Tibial nerve (tissue), 4 donors: Measurements from ENCODE around the gene CD320.

Experiments used
- EP300 ChIP-seq, 2 donors: sonication (generic); formaldehyde crosslinking; IDR thresholded peaks; one replicate each; pipeline ENCODE4 v1.6.1; 2017; ENCODE audit warnings: antibody characterized with exemption in 2 of 2, mild to moderate bottlenecking in 1 of 2
- POLR2A ChIP-seq, 2 donors: fragments of 450-650 bp; IDR thresholded peaks; one replicate each; pipeline ENCODE4 v1.6.1; 2017; ENCODE audit warnings: antibody characterized with exemption in 2 of 2, mild to moderate bottlenecking in 2 of 2, moderate library complexity in 2 of 2
- TF ChIP-seq, protein P1 (sequence below), 5 experiments: fragments of 200-600 bp in 3 of 5; fragments of 450-650 bp in 2 of 5; sonication (generic) in 3 of 5; IDR thresholded peaks; one replicate each; pipeline ENCODE4 v1.5.1; 2016 to 2019; ENCODE audit warnings: antibody characterized with exemption in 5 of 5, mild to moderate bottlenecking in 3 of 5, moderate library complexity in 2 of 5

GRCh38 chr19:8338835-8339234 is 30.7 kb upstream of the CD320 start:
- TF ChIP-seq, protein P1, sequence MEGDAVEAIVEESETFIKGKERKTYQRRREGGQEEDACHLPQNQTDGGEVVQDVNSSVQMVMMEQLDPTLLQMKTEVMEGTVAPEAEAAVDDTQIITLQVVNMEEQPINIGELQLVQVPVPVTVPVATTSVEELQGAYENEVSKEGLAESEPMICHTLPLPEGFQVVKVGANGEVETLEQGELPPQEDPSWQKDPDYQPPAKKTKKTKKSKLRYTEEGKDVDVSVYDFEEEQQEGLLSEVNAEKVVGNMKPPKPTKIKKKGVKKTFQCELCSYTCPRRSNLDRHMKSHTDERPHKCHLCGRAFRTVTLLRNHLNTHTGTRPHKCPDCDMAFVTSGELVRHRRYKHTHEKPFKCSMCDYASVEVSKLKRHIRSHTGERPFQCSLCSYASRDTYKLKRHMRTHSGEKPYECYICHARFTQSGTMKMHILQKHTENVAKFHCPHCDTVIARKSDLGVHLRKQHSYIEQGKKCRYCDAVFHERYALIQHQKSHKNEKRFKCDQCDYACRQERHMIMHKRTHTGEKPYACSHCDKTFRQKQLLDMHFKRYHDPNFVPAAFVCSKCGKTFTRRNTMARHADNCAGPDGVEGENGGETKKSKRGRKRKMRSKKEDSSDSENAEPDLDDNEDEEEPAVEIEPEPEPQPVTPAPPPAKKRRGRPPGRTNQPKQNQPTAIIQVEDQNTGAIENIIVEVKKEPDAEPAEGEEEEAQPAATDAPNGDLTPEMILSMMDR (IDR thresholded peaks at IDR 0.05) = no peak
- TF ChIP-seq POLR2A (IDR thresholded peaks at IDR 0.05) = no peak
- no peak for TF ChIP-seq EP300 (IDR thresholded peaks at IDR 0.05)
